HepG2 (cell line): Measurements from ENCODE around the gene KAZALD1. TPM values are rescaled to one million over a fixed set of nuclear protein-coding genes. Genes with fewer than 3 reads are reported as not detected.

Experiments used
- ATF7-NPFF ChIP-seq: sonication (generic); formaldehyde crosslinking; IDR thresholded peaks from 2 replicates; pipeline ENCODE4 v1.8.1; 2023; ENCODE audit warnings: mild to moderate bottlenecking, low read depth, missing genetic modification reagents, moderate library complexity
- ETV5 ChIP-seq: IDR thresholded peaks from 2 replicates; pipeline ENCODE4 v1.6.1; 2018; ENCODE audit warnings: missing biosample characterization, missing genetic modification reagents, inconsistent platforms, borderline replicate concordance
- HIVEP1 ChIP-seq: sonication (generic); formaldehyde crosslinking; IDR thresholded peaks from 2 replicates; pipeline ENCODE4 v1.4.0; 2020; ENCODE audit warnings: mild to moderate bottlenecking, missing genetic modification reagents
- KDM6A ChIP-seq: IDR thresholded peaks from 2 replicates; pipeline ENCODE4 v1.6.1; 2016; ENCODE audit warnings: low read depth
- NFIB ChIP-seq: sonication (generic); formaldehyde crosslinking; IDR thresholded peaks from 2 replicates; pipeline ENCODE4 v1.9.0; 2021; ENCODE audit warnings: missing genetic modification reagents, mild to moderate bottlenecking, borderline replicate concordance
- NFRKB ChIP-seq: fragments of 450-650 bp; IDR thresholded peaks from 2 replicates; pipeline ENCODE4 v1.6.1; 2017
- NR1H2 ChIP-seq: sonication (generic); formaldehyde crosslinking; IDR thresholded peaks from 2 replicates; pipeline ENCODE4 v1.8.1; 2022; ENCODE audit warnings: low read depth, missing genetic modification reagents, borderline replicate concordance
- PAF1 ChIP-seq: IDR thresholded peaks from 2 replicates; pipeline ENCODE4 v1.6.1; 2016; ENCODE audit warnings: missing genetic modification reagents, missing compliant biosample characterization
- PHF20 ChIP-seq: sonication (generic); formaldehyde crosslinking; IDR thresholded peaks from 2 replicates; pipeline ENCODE4 v1.5.0; 2020; ENCODE audit warnings: mild to moderate bottlenecking, missing genetic modification reagents
- RCOR2 ChIP-seq: IDR thresholded peaks from 2 replicates; pipeline ENCODE4 v1.6.1; 2016; ENCODE audit warnings: missing biosample characterization, missing genetic modification reagents
- STAG1 ChIP-seq: sonication (generic); formaldehyde crosslinking; IDR thresholded peaks from 2 replicates; pipeline ENCODE4 v1.4.0; 2020; ENCODE audit warnings: missing genetic modification reagents
- ZBTB20 ChIP-seq: sonication (generic); formaldehyde crosslinking; IDR thresholded peaks from 2 replicates; pipeline ENCODE4 v1.8.1; 2023; ENCODE audit warnings: missing genetic modification reagents, low read depth, mild to moderate bottlenecking, borderline replicate concordance
- ZBTB7A ChIP-seq: sonication (generic); formaldehyde crosslinking; IDR thresholded peaks from 2 replicates; pipeline ENCODE4 v1.8.0; 2022; ENCODE audit warnings: mild to moderate bottlenecking, missing genetic modification reagents
- ZC3H4 ChIP-seq: sonication (generic); formaldehyde crosslinking; IDR thresholded peaks from 2 replicates; pipeline ENCODE4 v1.4.0; 2020; ENCODE audit warnings: missing genetic modification reagents, borderline replicate concordance
- ZMYM2 ChIP-seq: sonication (generic); formaldehyde crosslinking; IDR thresholded peaks from 2 replicates; pipeline ENCODE4 v1.8.0; 2022; ENCODE audit warnings: mild to moderate bottlenecking, missing genetic modification reagents
- ZNF124 ChIP-seq: sonication (generic); formaldehyde crosslinking; IDR thresholded peaks from 2 replicates; pipeline ENCODE4 v1.4.0; 2020; ENCODE audit warnings: missing genetic modification reagents
- ZNF263 ChIP-seq: sonication (generic); formaldehyde crosslinking; IDR thresholded peaks from 2 replicates; pipeline ENCODE4 v1.4.0; 2020; ENCODE audit warnings: missing genetic modification reagents
- ZNF333 ChIP-seq: sonication (generic); formaldehyde crosslinking; IDR thresholded peaks from 2 replicates; pipeline ENCODE4 v1.4.0; 2020; ENCODE audit warnings: mild to moderate bottlenecking, missing genetic modification reagents, borderline replicate concordance
- ZNF468 ChIP-seq: sonication (generic); formaldehyde crosslinking; IDR thresholded peaks from 2 replicates; pipeline ENCODE4 v1.8.0; 2022; ENCODE audit warnings: mild to moderate bottlenecking, moderate library complexity, missing genetic modification reagents
- ZNF557 ChIP-seq: sonication (generic); formaldehyde crosslinking; IDR thresholded peaks from 2 replicates; pipeline ENCODE4 v1.4.0; 2020; ENCODE audit warnings: missing genetic modification reagents
- ZNF572 ChIP-seq: sonication (generic); formaldehyde crosslinking; IDR thresholded peaks from 2 replicates; pipeline ENCODE4 v1.5.1; 2020; ENCODE audit warnings: mild to moderate bottlenecking, missing genetic modification reagents
- ZNF792 ChIP-seq: IDR thresholded peaks from 2 replicates; pipeline ENCODE4 v1.6.1; 2016
- ZNF879 ChIP-seq: sonication (generic); formaldehyde crosslinking; IDR thresholded peaks from 2 replicates; pipeline ENCODE4 v1.8.1; 2023; ENCODE audit warnings: missing genetic modification reagents
- ZSCAN22 ChIP-seq: sonication (generic); formaldehyde crosslinking; IDR thresholded peaks from 2 replicates; pipeline ENCODE4 v1.4.0; 2020; ENCODE audit warnings: mild to moderate bottlenecking, missing genetic modification reagents
- ZSCAN29 ChIP-seq: sonication (generic); formaldehyde crosslinking; conservative IDR thresholded peaks from 2 replicates; pipeline ENCODE4 v1.4.0; 2020; ENCODE audit warnings: mild to moderate bottlenecking, missing genetic modification reagents
- polyA plus RNA-seq, 8 experiments: library from polyadenylated mRNA; depleted of rRNA in 3 of 8; stranded (reverse) in 7 of 8; unstranded in 1 of 8; fragments of >200 nt; fragmentation: Illumina TruSeq in 4 of 8; extraction: Trizol in 4 of 8; gene quantifications; 2 replicates each; pipeline versions ENCODE4 v1.2.1 to v1.2.3, GENCODE V29; 2011 to 2016; ENCODE audit warnings: low read depth in 4 of 8, missing spikeins in 1 of 8, mixed read lengths in 1 of 8; ENCODE audit not compliant: insufficient read depth in 1 of 8
- total RNA-seq, 5 experiments: library from RNA; depleted of rRNA; stranded (reverse); fragments of >200 nt; fragmentation: Illumina TruSeq; extraction: Trizol; gene quantifications; 2 replicates each; pipeline ENCODE4 v1.2.3, GENCODE V29; 2016; ENCODE audit warnings: low read depth in 1 of 5
- TF ChIP-seq, protein P1 (sequence below): sonication (generic); formaldehyde crosslinking; IDR thresholded peaks from 2 replicates; pipeline ENCODE4 v1.5.0; 2020; ENCODE audit warnings: missing genetic modification reagents, mild to moderate bottlenecking, borderline replicate concordance
- TF ChIP-seq, protein P2 (sequence below): sonication (generic); formaldehyde crosslinking; IDR thresholded peaks from 2 replicates; pipeline ENCODE4 v1.8.0; 2022; ENCODE audit warnings: missing genetic modification reagents, mild to moderate bottlenecking, borderline replicate concordance
- TF ChIP-seq, protein P3 (sequence below): sonication (generic); formaldehyde crosslinking; IDR thresholded peaks from 2 replicates; pipeline ENCODE4 v1.5.0; 2020; ENCODE audit warnings: missing genetic modification reagents

The KAZALD1 gene
- total and polyA plus RNA-seq, 2 of the 13 experiments (the other 11 are each of a cell fraction or from before 2014, with no cell fraction given) = 16.7 to 27.7 TPM

DNA sequence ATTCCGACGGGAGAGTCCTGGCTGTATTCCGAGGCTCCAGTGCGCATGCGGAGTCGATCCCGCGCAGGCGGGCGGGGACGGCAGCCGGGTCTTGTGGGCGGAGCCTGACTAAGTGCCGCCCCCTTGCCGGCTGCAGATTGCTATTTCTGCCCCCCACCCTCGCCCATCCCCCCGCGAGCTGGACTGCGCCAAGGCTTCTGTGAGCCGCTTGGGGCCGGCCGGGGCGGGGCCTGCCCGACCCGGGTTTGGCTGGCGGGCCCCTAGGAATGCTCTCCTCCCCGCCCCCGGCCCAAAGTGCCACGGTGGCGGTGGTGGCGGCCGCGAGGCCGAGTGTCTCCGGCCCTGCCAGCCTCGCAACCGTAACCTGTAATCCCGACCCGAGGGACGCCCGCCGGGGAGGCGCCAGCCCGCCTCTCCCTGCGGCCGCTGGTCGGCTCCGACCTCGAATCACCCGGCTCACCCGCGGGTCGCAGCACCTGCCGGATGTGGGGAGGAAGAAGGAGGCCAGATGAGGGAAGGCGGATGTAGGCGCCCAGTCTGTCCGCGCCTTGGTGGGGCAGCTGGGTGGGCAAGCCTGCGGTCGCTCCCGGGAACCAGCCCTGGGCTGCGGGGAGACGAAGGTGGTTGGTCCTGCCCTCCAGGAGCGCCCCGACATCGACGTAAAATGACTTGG is 702 bp upstream of the KAZALD1 start (continued):
- TF ChIP-seq ZNF879 (CRISPR knock-in tag) (peak; percentile 20; the same call in 1 of the 2 replicates), PAF1 (CRISPR knock-in tag) (no peak), ZBTB20 (CRISPR knock-in tag) (peak; percentile 17; the same call in 1 of the 2 replicates), ZNF333 (peak; percentile 24; the same call in 1 of the 2 replicates), ATF7-NPFF (CRISPR knock-in tag) (peak; percentile 79), NFIB (CRISPR knock-in tag) (no peak), ETV5 (CRISPR knock-in tag) (peak; percentile 58), NFRKB (no peak), ZMYM2 (CRISPR knock-in tag) (no peak), ZNF263 (CRISPR knock-in tag) (no peak), STAG1 (CRISPR knock-in tag) (no peak), ZNF557 (CRISPR knock-in tag) (no peak), ZNF124 (no peak), HIVEP1 (CRISPR knock-in tag) (peak; percentile 74), KDM6A (peak; percentile 18; the same call in 1 of the 2 replicates), ZSCAN29 (CRISPR knock-in tag) (0 out of 2 replicates have a peak, but pooled peaks have one; percentile 54), RCOR2 (CRISPR knock-in tag) (no peak), NR1H2 (CRISPR knock-in tag) (no peak), ZNF468 (CRISPR knock-in tag) (0 out of 2 replicates have a peak, but pooled peaks have one; percentile 41), ZSCAN22 (CRISPR knock-in tag) (no peak), ZNF792 (CRISPR knock-in tag) (peak; percentile 46; the same call in 1 of the 2 replicates), ZBTB7A (CRISPR knock-in tag) (0 out of 2 replicates have a peak, but pooled peaks have one; percentile 41), ZC3H4 (CRISPR knock-in tag) (no peak; the same call in none of the 2 replicates), ZNF572 (no peak), PHF20 (CRISPR knock-in tag) (peak; percentile 34; the same call in 1 of the 2 replicates)
- TF ChIP-seq, protein P1, sequence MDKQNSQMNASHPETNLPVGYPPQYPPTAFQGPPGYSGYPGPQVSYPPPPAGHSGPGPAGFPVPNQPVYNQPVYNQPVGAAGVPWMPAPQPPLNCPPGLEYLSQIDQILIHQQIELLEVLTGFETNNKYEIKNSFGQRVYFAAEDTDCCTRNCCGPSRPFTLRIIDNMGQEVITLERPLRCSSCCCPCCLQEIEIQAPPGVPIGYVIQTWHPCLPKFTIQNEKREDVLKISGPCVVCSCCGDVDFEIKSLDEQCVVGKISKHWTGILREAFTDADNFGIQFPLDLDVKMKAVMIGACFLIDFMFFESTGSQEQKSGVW (CRISPR knock-in tag) = no peak
- TF ChIP-seq, protein P2, sequence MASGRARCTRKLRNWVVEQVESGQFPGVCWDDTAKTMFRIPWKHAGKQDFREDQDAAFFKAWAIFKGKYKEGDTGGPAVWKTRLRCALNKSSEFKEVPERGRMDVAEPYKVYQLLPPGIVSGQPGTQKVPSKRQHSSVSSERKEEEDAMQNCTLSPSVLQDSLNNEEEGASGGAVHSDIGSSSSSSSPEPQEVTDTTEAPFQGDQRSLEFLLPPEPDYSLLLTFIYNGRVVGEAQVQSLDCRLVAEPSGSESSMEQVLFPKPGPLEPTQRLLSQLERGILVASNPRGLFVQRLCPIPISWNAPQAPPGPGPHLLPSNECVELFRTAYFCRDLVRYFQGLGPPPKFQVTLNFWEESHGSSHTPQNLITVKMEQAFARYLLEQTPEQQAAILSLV (CRISPR knock-in tag) = 0 out of 2 replicates have a peak, but pooled peaks have one; percentile 60
- TF ChIP-seq, protein P3, sequence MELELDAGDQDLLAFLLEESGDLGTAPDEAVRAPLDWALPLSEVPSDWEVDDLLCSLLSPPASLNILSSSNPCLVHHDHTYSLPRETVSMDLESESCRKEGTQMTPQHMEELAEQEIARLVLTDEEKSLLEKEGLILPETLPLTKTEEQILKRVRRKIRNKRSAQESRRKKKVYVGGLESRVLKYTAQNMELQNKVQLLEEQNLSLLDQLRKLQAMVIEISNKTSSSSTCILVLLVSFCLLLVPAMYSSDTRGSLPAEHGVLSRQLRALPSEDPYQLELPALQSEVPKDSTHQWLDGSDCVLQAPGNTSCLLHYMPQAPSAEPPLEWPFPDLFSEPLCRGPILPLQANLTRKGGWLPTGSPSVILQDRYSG = no peak
